Measurements from ENCODE around the gene CWC25. TPM values are rescaled to one million over a fixed set of nuclear protein-coding genes. Genes with fewer than 3 reads are reported as not detected.
"Not testable (repeated sequence)": the region's sequence is repeated elsewhere in the genome, so short reads cannot be mapped to it uniquely, and the experiment has no call there.

Gene CWC25
- total and polyA plus RNA-seq, 8 donors: 7.5 to 24.0 (median 8.2) TPM

GRCh38 chr17:38796451-38797157 lies 28.5 kb downstream of the CWC25 start:
- FAIRE-seq: no peak
- no peak overlapping the region for H3K27ac ChIP-seq

DNA sequence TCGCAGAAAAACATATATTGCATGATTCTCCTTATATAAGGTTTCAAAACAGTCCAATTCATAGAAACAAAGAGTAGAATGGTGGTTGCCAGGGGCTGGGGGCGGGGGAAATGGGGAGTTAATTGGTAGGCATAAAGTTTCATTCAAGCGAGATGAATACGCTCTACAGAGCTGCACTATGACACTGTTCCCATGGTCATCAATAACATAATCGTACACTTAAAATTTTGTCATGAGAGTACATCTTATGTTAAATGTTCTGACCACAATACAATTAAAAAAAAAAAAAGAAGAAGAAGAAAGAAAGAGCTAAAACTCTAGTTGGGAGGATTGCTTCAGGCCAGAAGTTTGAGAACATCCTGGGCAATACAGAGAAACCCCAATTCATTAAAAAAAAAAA lies 30.9 kb downstream of the CWC25 start:
- H3K4me1 ChIP-seq: peaks cover 6 to 24% (median 16%) of the 10 kb centered on the region in 3 donors

More at GRCh38 chr17:38796451-38797157, 28.5 kb downstream of the CWC25 start:
- WGBS, 2 donors: 49 to 55% methylated on average over 5 of the region's 5 CpGs
- ATAC-seq (no peak), DNase-seq (no peak)
- Histone ChIP-seq H3K4me3 (no peak overlapping the region), H3K4me1 (peaks cover 6 to 29% (median 16%) of the 10 kb centered on the region in 3 donors), H3K27me3 (no peaks in the 10 kb centered on the region), H3K36me3 (peaks cover 0 to 2% (median 0%) of the 10 kb centered on the region in 3 donors), H3K9me3 (no peaks in the 10 kb centered on the region)
- intact Hi-C loops (cut with DNase I): no loop called here
- TF ChIP-seq, protein P1, sequence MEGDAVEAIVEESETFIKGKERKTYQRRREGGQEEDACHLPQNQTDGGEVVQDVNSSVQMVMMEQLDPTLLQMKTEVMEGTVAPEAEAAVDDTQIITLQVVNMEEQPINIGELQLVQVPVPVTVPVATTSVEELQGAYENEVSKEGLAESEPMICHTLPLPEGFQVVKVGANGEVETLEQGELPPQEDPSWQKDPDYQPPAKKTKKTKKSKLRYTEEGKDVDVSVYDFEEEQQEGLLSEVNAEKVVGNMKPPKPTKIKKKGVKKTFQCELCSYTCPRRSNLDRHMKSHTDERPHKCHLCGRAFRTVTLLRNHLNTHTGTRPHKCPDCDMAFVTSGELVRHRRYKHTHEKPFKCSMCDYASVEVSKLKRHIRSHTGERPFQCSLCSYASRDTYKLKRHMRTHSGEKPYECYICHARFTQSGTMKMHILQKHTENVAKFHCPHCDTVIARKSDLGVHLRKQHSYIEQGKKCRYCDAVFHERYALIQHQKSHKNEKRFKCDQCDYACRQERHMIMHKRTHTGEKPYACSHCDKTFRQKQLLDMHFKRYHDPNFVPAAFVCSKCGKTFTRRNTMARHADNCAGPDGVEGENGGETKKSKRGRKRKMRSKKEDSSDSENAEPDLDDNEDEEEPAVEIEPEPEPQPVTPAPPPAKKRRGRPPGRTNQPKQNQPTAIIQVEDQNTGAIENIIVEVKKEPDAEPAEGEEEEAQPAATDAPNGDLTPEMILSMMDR (IDR thresholded peaks at IDR 0.05): no peak

DNA sequence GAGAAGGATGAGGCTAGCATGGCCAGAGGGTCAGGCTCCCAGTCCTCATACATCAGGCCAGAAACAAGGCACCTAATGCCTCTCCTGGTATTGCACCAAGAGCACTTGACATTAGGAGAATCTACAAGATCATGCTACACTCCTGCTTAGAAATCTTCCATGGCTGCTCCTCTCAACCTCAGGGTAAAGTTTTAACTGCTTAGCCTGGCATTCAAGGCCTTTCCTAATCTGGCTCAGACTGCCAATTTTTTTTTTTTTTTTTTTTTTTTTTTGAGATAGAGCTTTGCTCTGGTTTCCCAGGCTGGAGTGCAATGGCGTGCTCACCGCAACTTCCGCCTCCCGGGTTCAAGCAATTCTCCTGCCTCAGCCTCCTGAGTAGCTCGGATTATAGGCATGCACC lies 34.0 kb downstream of the CWC25 start:
- H3K27me3 ChIP-seq: no peaks in the 10 kb centered on the region
- FAIRE-seq (no peak), ATAC-seq (no peak), DNase-seq (no peak)
- intact Hi-C loops (cut with DNase I): no loop called here
- TF ChIP-seq, protein P1 (IDR thresholded peaks at IDR 0.05): no peak
- 95 to 96% methylated on average over 5 of the region's 5 CpGs for WGBS, 2 donors
- no peaks in the 10 kb centered on the region for H3K9me3 ChIP-seq
- H3K4me3 ChIP-seq: no peak overlapping the region
- peaks cover 0 to under 1% (median 0%) of the 10 kb centered on the region in 3 donors for H3K4me1 ChIP-seq
- H3K36me3 ChIP-seq: peaks cover 0 to 6% (median 0%) of the 10 kb centered on the region in 3 donors
- no peak overlapping the region for H3K27ac ChIP-seq

More for the DNA sequence above, 30.9 kb downstream of the CWC25 start:
- H3K27me3 ChIP-seq: no peaks in the 10 kb centered on the region
- H3K27ac ChIP-seq: no peak overlapping the region
- no peaks in the 10 kb centered on the region for H3K36me3 ChIP-seq
- ATAC-seq (no peak), FAIRE-seq (no peak), DNase-seq (no peak)
- no peaks in the 10 kb centered on the region for H3K9me3 ChIP-seq
- WGBS, 2 donors: 90 to 95% methylated on average over 5 of the region's 5 CpGs
- intact Hi-C loops (cut with DNase I): no loop called here
- TF ChIP-seq, protein P1 (IDR thresholded peaks at IDR 0.05): no peak
- no peak overlapping the region for H3K4me3 ChIP-seq

- H3K4me1 ChIP-seq; FAIRE-seq; H3K27me3 ChIP-seq; ATAC-seq; H3K27ac ChIP-seq; DNase-seq; H3K9me3 ChIP-seq; intact Hi-C loops (cut with DNase I); H3K4me3 ChIP-seq: not testable (repeated sequence)
- 79 to 83% methylated on average over 13 of the region's 13 CpGs for WGBS, 2 donors
- peaks cover 0 to 15% (median 8%) of the 10 kb centered on the region in 3 donors for H3K36me3 ChIP-seq
Measured at GRCh38 chr17:38790148-38790707, 34.9 kb downstream of the CWC25 start.

- DNase-seq: no peak
- no peaks in the 10 kb centered on the region for H3K4me1 ChIP-seq
- H3K36me3 ChIP-seq: peaks cover 0 to 21% (median 14%) of the 10 kb centered on the region in 3 donors
- no peak overlapping the region for H3K4me3 ChIP-seq
- no peak overlapping the region for H3K27ac ChIP-seq
- H3K9me3 ChIP-seq: no peaks in the 10 kb centered on the region
- TF ChIP-seq, protein P1 (IDR thresholded peaks at IDR 0.05): no peak
- 7 to 14% methylated on average over 1 of the region's 1 CpG for WGBS, 2 donors
- intact Hi-C loops (cut with DNase I): no loop called here
- no peaks in the 10 kb centered on the region for H3K27me3 ChIP-seq
- no peak for ATAC-seq
- no peak for FAIRE-seq
Measured at GRCh38 chr17:38789185-38789584, 35.9 kb downstream of the CWC25 start.

GRCh38 chr17:38787999-38788398 lies 37.1 kb downstream of the CWC25 start:
- H3K27me3 ChIP-seq; H3K27ac ChIP-seq; DNase-seq; H3K4me3 ChIP-seq; H3K9me3 ChIP-seq; intact Hi-C loops (cut with DNase I); H3K4me1 ChIP-seq; ATAC-seq; FAIRE-seq: not testable (repeated sequence)
- 98 to 99% methylated on average over 4 of the region's 4 CpGs for WGBS, 2 donors
- peaks cover 0 to 25% (median 14%) of the 10 kb centered on the region in 3 donors for H3K36me3 ChIP-seq

Data from pancreas (tissue), 10 donors.